HG03469 (cell line): ENCODE data around the gene PCARE.
"Not testable (repeated sequence)": the region's sequence is repeated elsewhere in the genome, so short reads cannot be mapped to it uniquely, and the experiment has no call there.

ENCODE experiments used
- ATAC-seq: cut with Tn5 transposase; IDR thresholded peaks from one replicate; pipeline ENCODE4 v1.9.1; 2021; ENCODE audit warnings: mild to moderate bottlenecking, moderate library complexity, moderate number of reproducible peaks; ENCODE audit not compliant: unreplicated experiment

PCARE gene

GRCh38 chr2:29097569-29097968, 23.2 kb upstream of the PCARE start:
- ATAC-seq, result no peak

GRCh38 chr2:29096969-29097368, 22.6 kb upstream of the PCARE start:
- ATAC-seq, result no peak

GRCh38 chr2:29090311-29090710, 16.0 kb upstream of the PCARE start:
- ATAC-seq, result not testable (repeated sequence)

- ATAC-seq, result no peak
These were observed 10.2 kb upstream of the PCARE start for GRCh38 chr2:29084554-29084953.

- no peak for ATAC-seq
These were observed 8.6 kb upstream of the PCARE start for GRCh38 chr2:29082804-29083495.

GRCh38 chr2:29080886-29081743, 6.8 kb upstream of the PCARE start:
- ATAC-seq, result no peak

GRCh38 chr2:29079887-29080286, 5.6 kb upstream of the PCARE start:
- no peak for ATAC-seq

- ATAC-seq, result no peak
These were observed 1.8 kb upstream of the PCARE start for GRCh38 chr2:29075894-29076705.

GRCh38 chr2:29073933-29074332, 390 bp downstream of the PCARE start:
- no peak for ATAC-seq

GRCh38 chr2:29072971-29073725, 1.2 kb downstream of the PCARE start:
- ATAC-seq, result no peak

- ATAC-seq, result no peak
These were observed 2.1 kb downstream of the PCARE start for GRCh38 chr2:29072251-29072650.

GRCh38 chr2:29071032-29071975, 3.0 kb downstream of the PCARE start:
- ATAC-seq, result no peak

- ATAC-seq, result no peak
These were observed 3.8 kb downstream of the PCARE start for GRCh38 chr2:29070526-29070925.

- no peak for ATAC-seq
These were observed 5.8 kb downstream of the PCARE start for GRCh38 chr2:29068513-29068912.

- ATAC-seq, result no peak
These were observed 7.2 kb downstream of the PCARE start for GRCh38 chr2:29066997-29067605.

GRCh38 chr2:29066271-29066860, 8.0 kb downstream of the PCARE start:
- no peak for ATAC-seq

GRCh38 chr2:29065068-29065811, 9.1 kb downstream of the PCARE start:
- ATAC-seq, result no peak

- no peak for ATAC-seq
These were observed 9.6 kb downstream of the PCARE start for GRCh38 chr2:29064746-29065067.
